HG03571 (cell line): ENCODE results near the gene NTN1.

Source experiments
- ATAC-seq: cut with Tn5 transposase; IDR thresholded peaks from one replicate; pipeline ENCODE4 v1.9.1; 2021; ENCODE audit not compliant: unreplicated experiment

Gene NTN1

DNA sequence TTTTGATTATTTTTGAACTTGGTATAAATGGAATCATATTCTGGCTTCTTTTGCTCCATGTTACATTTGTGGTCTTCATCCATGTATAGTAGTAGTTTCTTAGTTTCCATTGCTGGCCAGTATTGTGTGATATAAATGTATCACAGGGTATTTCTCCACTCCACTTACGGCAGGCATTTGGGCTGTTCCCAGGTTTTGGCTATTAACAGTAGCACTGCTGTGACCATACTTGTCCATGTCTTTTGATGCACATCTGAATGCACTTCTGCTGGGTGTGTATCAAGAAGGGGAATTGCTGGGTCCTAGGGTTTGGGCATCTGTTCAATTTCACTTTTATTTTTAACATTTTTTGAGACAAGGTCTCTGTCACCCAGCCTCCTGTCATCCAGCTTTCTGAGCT, 13.9 kb downstream of the NTN1 start:
- no peak for ATAC-seq

DNA sequence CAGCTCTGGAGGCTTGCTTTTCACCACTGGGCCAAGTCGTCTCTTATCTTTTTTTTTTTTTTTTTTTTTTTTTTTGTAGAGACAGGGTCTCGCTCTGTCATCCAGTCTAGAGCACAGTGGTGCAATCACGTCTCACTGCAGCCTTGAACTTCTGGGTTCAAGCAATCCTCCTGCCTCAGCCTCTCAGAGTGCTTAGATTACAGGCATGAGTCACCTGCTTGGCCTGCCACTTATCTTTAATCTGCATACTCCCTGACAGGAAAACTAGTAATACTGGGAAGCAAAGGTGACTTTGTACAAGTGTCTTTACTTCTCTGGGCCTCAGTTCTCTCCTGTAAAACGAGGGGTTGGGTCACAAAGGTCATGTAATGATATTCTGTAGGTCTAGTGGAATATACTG, 15.0 kb downstream of the NTN1 start:
- no peak for ATAC-seq

DNA sequence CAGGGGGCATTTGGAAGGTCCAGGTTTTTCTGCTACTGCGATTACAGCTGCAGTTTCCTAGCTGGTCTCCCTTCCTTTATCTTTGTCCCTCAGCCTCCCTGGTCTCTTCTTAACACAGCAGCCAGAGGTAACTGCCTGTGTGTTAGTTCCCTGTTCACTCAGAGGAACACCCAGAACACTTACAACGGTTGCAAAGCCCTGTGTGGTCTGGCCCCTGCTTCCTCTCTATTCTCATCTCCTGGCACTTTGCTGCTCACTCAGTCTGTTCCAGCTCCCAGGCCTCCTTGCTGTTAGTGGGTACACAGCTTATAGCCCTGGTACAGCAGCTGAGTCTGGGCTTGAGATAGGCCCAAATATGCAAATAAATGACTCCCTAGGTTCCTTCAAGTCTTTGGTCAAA, 16.4 kb downstream of the NTN1 start:
- no peak for ATAC-seq

- ATAC-seq: no peak
These were observed 17.1 kb downstream of the NTN1 start for GRCh38 chr17:9038380-9038779.

DNA sequence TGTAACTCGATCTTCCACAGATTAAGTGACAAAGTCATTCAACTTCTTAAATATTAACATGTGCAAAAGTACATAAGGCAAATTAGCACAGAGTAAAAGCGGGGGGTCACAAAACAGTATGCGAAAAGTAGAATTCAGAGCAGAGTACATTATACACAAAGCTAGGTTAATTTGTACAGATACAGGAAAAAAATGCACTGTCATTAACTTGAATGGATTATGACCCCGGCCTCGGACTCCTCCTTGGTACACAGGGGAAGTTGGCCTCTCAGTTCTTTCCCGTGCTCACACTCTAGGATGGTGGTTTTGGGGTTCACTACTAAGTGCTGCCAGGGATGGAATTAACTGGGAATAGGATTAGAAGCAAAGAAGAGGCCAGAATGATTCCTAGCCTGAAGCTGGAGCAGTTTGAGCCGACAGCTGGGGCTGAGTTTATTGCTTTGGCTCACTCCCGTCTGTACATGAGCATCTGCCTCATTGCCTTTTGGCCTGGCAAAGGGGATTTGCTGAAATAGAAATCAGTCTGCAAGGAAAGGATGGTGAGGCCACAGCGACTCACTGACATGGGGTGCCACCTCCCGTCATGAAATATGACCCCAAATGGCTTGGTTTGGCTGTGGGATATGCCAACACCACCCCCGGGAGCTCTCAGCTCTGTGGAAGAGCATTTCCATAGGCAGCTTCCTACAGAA, 23.6 kb downstream of the NTN1 start:
- ATAC-seq: no peak

- ATAC-seq: no peak
These were observed 29.6 kb downstream of the NTN1 start for GRCh38 chr17:9050801-9051401.

- no peak for ATAC-seq
These were observed 30.3 kb downstream of the NTN1 start for GRCh38 chr17:9051561-9051960.

- no peak for ATAC-seq
These were observed 31.6 kb downstream of the NTN1 start for GRCh38 chr17:9052921-9053320.

- ATAC-seq: no peak
These were observed 32.1 kb downstream of the NTN1 start for GRCh38 chr17:9053406-9053805.

GRCh38 chr17:9054126-9054975, 33.0 kb downstream of the NTN1 start:
- ATAC-seq: no peak

DNA sequence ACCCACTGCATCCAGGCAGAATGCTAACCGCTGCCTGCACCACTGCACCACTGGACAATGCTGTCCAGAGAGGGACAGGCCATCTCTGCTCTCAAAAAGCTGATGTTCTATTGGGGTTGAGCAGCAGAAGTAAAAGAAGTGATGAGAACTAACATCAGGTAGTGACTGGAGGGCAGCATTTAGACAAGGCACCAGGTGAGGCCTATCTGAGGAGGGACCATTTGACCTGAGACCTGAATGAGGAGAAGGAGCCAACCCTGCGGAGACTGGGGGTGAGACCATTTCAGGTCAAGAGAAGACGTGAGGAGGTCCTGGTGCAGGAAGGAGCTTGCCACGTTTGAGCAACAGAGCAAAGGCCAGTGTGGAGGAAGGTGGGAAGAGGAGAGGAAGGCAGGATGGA, 34.0 kb downstream of the NTN1 start:
- ATAC-seq: no peak

- ATAC-seq: no peak
These were observed 35.3 kb downstream of the NTN1 start for GRCh38 chr17:9056566-9056965.

DNA sequence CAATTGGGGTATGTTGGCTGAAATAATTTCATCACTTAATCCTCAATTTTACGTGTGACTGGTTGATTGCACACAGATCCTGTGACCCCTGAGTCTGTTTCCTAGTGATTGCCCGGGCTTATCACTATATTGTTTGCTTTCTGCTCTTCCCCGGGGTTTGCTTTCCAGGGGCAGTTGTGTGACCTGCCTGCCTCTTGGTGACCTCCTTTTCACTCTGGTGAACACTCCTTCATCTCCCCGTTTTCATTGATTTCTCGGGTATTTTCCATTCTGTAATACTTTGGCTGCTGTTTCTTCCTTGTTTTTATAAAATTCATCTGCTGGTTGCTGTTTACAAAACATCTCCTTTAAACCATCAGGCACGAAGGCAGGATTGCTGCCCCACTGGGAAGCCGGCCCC, 36.0 kb downstream of the NTN1 start:
- no peak for ATAC-seq

GRCh38 chr17:9062399-9062902, 41.1 kb downstream of the NTN1 start:
- no peak for ATAC-seq

GRCh38 chr17:9064311-9064834, 43.1 kb downstream of the NTN1 start:
- ATAC-seq: no peak

- ATAC-seq: no peak
These were observed 49.7 kb downstream of the NTN1 start for GRCh38 chr17:9071016-9071415.

DNA sequence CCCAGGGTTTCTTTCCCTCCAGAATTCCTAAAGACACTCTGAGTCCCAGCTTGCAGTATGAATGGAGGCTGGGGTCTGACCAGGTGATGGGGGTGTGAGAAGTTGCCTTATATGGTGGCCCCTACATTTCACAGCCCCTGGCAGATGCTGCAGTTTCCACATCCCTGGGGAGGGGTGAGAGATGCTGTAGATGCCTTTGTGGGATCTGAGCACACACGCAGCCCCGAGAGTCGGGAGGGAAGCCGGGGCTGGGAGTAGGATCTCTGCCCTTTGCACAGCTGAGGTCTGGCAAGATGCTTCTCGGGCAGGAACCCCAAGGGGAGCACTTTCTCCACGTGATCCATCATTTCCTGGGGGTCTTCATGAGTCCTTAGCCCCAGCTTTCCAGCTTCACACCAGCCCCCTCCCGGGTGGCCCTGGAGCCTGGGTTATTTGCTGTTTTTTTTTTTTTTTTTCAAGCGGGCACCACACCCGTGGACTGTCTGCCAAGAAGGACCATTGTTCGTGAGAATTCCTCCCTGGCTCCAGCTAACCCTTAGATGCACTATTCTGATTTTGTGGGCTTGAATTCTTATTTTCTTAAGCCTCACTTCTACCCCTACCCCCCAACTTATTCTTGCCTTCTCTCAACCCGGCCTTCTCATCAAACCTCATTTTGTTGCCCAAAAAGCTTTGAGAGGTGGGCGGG, 50.6 kb downstream of the NTN1 start:
- ATAC-seq: no peak

DNA sequence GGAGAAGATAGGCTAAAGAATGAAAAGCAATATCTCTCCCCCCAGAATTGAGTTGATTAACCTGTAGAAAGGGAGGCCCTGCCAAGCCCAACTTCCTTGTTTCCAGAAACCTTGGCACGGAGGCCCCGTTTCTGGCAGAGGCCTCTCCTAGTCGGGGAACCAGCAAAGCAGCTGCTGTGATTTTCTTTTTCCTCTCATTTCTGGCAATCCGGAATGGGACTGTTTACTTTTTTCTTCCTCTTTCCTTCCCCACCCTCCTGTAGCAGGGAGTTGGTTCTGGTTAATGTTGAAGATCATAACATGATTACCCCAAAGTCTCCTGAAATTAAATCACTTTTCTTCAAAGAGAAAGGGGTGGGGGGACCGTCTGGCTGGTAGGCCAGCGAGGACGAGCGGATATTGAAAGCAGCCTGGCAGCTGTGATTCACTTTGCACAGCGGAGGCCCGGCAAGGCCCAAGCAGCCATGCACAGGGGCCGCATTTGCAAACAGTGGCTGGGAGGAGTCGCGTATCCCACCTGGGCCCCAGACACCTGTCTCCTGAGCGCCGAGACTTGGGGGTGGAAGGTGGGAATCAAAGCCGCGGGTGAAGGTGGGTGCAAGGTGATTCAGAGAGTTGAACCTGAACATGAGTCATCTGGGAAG, 51.5 kb downstream of the NTN1 start:
- no peak for ATAC-seq

- ATAC-seq: no peak
These were observed 52.8 kb downstream of the NTN1 start for GRCh38 chr17:9074131-9074530.

- no peak for ATAC-seq
These were observed 58.3 kb downstream of the NTN1 start for GRCh38 chr17:9079461-9080103.
